ENCODE data around the gene UGT1A6. TPM values are rescaled to one million over a fixed set of nuclear protein-coding genes. Genes with fewer than 3 reads are reported as not detected.

The UGT1A6 gene
- polyA plus RNA-seq, 2 of the 4 experiments (the other 2 are of a cell fraction), result 2.5 to 3.5 TPM

DNA sequence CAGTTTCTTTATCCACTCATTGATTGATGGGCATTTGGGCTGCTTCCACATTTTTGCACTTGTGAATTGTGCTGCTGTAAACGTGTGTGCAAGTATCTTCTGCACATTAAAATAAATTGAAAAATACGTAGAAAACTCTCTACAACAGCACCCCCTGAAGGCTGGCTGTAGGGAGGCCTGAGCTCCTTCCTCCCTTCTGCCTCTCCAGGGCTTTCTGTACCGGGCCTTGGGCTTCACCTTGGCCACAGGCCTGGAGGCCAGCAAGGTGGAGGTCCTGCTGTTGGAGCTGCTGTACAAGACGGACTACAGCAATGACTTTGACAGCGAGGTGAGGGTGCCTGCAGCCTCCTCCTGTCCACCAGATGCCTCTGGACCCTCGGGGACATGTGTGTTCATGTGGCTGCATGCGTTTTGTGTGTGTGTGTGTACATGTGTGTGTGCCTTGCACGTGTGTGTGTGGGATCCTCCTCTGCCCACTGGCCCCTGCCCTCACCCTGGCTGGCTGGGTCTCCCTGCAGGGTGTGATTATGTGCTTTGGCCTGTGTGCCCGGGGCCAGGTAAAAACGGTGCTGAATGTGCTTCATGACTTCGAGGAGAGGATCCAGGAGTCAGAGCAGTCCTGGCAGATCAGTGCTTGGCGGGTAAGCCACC is 114.7 kb downstream of the UGT1A6 start:
- Histone ChIP-seq H3K4me3 (no peak overlapping the region), H3K27ac (peak overlapping the region in 1 of 2 experiments; percentile 56; a peak in 2 of 6 replicates), H3K4me1 (peaks cover 1% of the 10 kb centered on the region; the same call in 2 of the 3 replicates), H3K9me3 (no peaks in the 10 kb centered on the region), H3K4me2 (no peak overlapping the region)
- ATAC-seq (no peak), DNase-seq (ENCODE audit: low read depth in 1 of 2, low spot score in 1 of 2) (no peak), FAIRE-seq (no peak)
- TF ChIP-seq CTCF (IDR thresholded peaks at IDR 0.05) (no peak), FOSL2 (IDR thresholded peaks at IDR 0.05) (no peak), FOSL2 (CRISPR knock-in tag; IDR thresholded peaks at IDR 0.05) (no peak), RAD21 (conservative IDR thresholded peaks at IDR 0.05 in 1 of 2, IDR thresholded peaks at IDR 0.05 in 1 of 2) (0 out of 5 replicates have a peak, but pooled peaks of 1 of the 2 experiments have one; percentile 4), CBX8 (IDR thresholded peaks at IDR 0.05) (no peak)
- TF ChIP-seq, protein P1, sequence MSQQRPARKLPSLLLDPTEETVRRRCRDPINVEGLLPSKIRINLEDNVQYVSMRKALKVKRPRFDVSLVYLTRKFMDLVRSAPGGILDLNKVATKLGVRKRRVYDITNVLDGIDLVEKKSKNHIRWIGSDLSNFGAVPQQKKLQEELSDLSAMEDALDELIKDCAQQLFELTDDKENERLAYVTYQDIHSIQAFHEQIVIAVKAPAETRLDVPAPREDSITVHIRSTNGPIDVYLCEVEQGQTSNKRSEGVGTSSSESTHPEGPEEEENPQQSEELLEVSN (IDR thresholded peaks at IDR 0.05; ENCODE audit: borderline replicate concordance, low read depth), result no peak
- WGBS (ENCODE audit: missing lambda C conversion rate), result 84% methylated on average over 9 of the region's 12 CpGs
- CTCF ChIA-PET, result no interaction called here
- POLR2A ChIA-PET, result no interaction called here

DNA sequence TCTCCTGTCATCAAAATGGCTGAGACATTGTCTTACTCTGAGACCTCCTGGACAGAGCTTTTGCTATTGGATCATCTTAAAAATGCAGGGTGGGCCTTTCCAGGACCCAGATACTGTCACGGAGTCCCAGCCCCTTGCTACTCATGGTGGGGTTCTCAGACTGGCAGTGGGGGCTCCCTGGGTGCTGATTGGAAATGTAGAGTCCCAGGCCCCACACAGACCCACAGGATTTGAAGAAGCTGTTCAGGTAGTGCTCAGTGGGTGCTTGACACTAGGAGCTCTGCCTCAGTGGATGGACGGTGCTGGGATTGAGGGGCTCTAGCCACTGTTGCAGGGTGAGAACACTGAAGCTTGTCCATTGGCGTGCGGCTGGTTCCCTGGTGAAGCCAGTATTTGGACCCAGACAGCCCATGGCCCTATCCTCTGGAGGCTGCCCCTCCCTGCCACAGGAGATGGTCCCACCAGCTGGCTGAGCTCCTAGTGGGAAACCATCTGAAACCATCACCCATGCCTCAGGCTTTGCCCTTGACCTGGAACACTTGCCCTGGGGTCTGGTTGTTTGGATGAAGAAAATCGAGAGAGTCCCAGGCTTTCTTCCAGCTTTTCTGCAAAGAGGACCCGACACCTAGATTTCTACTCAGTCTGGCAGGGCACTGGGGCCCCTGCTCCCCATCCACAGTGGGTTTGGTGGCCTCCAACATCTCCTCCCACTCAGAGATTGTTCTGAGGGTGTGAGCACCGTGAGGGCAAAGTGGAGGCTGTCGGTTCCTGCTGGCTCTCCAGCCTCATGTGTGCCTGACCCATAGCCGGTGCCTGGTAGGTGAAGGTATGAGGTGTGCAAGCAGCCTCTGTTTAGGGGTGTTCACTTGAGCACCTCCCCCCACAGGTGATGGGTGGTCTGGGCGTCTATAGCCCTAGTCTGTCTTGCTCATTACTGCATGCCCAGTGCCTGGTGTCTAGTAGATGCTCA is 115.6 kb downstream of the UGT1A6 start:
- Histone ChIP-seq H3K4me2 (no peak overlapping the region), H3K9me3 (no peaks in the 10 kb centered on the region), H3K27ac (peak overlapping the region in 1 of 2 experiments; percentile 56; a peak in 2 of 6 replicates), H3K4me1 (peaks cover 3% of the 10 kb centered on the region; the same call in 2 of the 3 replicates), H3K4me3 (no peak overlapping the region)
- ChIA-PET CTCF (interaction anchor here (0.8 kb wide), 1 partner anchor 13 kb away, joined by 3 read pairs; no protein-coding TSS in a partner anchor), POLR2A (no interaction called here)
- WGBS (ENCODE audit: missing lambda C conversion rate), result 80% methylated on average over 10 of the region's 10 CpGs
- no peak for ATAC-seq
- TF ChIP-seq EHMT2 (IDR thresholded peaks at IDR 0.05; ENCODE audit: low read depth) (no peak), MAFK (IDR thresholded peaks at IDR 0.05; ENCODE audit: partially characterized antibody) (no peak), RAD21 (conservative IDR thresholded peaks at IDR 0.05 in 1 of 2, IDR thresholded peaks at IDR 0.05 in 1 of 2) (no peak), JUN (IDR thresholded peaks at IDR 0.05) (no peak), EP300 (IDR thresholded peaks at IDR 0.05) (no peak), JUNB (IDR thresholded peaks at IDR 0.05) (no peak), HOXB5 (CRISPR knock-in tag; IDR thresholded peaks at IDR 0.05) (no peak), FOXS1 (CRISPR knock-in tag; IDR thresholded peaks at IDR 0.05) (no peak), CBX8 (IDR thresholded peaks at IDR 0.05) (no peak), NPAS2 (CRISPR knock-in tag; IDR thresholded peaks at IDR 0.05; ENCODE audit: borderline replicate concordance) (no peak), RCOR1 (IDR thresholded peaks at IDR 0.05; ENCODE audit: low read depth, low read length) (no peak)
- TF ChIP-seq, protein P2, sequence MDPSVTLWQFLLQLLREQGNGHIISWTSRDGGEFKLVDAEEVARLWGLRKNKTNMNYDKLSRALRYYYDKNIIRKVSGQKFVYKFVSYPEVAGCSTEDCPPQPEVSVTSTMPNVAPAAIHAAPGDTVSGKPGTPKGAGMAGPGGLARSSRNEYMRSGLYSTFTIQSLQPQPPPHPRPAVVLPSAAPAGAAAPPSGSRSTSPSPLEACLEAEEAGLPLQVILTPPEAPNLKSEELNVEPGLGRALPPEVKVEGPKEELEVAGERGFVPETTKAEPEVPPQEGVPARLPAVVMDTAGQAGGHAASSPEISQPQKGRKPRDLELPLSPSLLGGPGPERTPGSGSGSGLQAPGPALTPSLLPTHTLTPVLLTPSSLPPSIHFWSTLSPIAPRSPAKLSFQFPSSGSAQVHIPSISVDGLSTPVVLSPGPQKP (IDR thresholded peaks at IDR 0.05; ENCODE audit: low read depth, low read length), result no peak
- DNase-seq (ENCODE audit: low read depth in 1 of 2, low spot score in 1 of 2), result no peak
- FAIRE-seq, result no peak

GRCh38 chr2:233810385-233810784 is 117.7 kb downstream of the UGT1A6 start:
- peaks cover 3% of the 10 kb centered on the region; the same call in 2 of the 3 replicates for H3K4me1 ChIP-seq
- no peak for FAIRE-seq
- H3K27ac ChIP-seq, result peak overlapping the region in 1 of 2 experiments; percentile 47; a peak in 2 of 6 replicates
- ATAC-seq, result no peak
- no peak for DNase-seq (ENCODE audit: low read depth in 1 of 2, low spot score in 1 of 2)
- ChIA-PET CTCF (interaction anchor here (0.8 kb wide), 1 partner anchor 99 kb away, joined by 4 read pairs; no protein-coding TSS in a partner anchor), POLR2A (no interaction called here)
- no peak overlapping the region for H3K4me3 ChIP-seq
- no peak overlapping the region for H3K4me2 ChIP-seq
- 82% methylated on average over 6 of the region's 6 CpGs for WGBS (ENCODE audit: missing lambda C conversion rate)
- no peaks in the 10 kb centered on the region for H3K9me3 ChIP-seq
- TF ChIP-seq TP53 (CRISPR knock-in tag; IDR thresholded peaks at IDR 0.05) (no peak), SREBF2 (IDR thresholded peaks at IDR 0.05) (no peak), HEYL (CRISPR knock-in tag; IDR thresholded peaks at IDR 0.05) (no peak), REST (IDR thresholded peaks at IDR 0.05) (no peak), JUNB (IDR thresholded peaks at IDR 0.05) (no peak), KDM1A (IDR thresholded peaks at IDR 0.05; ENCODE audit: low read depth) (no peak)
- TF ChIP-seq, protein P3, sequence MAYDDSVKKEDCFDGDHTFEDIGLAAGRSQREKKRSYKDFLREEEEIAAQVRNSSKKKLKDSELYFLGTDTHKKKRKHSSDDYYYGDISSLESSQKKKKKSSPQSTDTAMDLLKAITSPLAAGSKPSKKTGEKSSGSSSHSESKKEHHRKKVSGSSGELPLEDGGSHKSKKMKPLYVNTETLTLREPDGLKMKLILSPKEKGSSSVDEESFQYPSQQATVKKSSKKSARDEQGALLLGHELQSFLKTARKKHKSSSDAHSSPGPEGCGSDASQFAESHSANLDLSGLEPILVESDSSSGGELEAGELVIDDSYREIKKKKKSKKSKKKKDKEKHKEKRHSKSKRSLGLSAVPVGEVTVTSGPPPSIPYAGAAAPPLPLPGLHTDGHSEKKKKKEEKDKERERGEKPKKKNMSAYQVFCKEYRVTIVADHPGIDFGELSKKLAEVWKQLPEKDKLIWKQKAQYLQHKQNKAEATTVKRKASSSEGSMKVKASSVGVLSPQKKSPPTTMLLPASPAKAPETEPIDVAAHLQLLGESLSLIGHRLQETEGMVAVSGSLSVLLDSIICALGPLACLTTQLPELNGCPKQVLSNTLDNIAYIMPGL (CRISPR knock-in tag; IDR thresholded peaks at IDR 0.05; ENCODE audit: borderline replicate concordance), result no peak

All from A549 (cell line).